HFFc6 (cell line): ENCODE results near the gene PTPN2. TPM values are rescaled to one million over a fixed set of nuclear protein-coding genes. Genes with fewer than 3 reads are reported as not detected.

Experiments used
- DNase-seq: peaks from one replicate; pipeline ENCODE4 v3.0.0-alpha.2; 2018
- H3K27ac Mint-ChIP-seq: 2 replicates; pipeline ENCODE4 v1.8.0; 2020; ENCODE audit warnings: mild to moderate bottlenecking, mixed read lengths
- H3K27me3 Mint-ChIP-seq: 2 replicates; pipeline ENCODE4 v1.8.0; 2021; ENCODE audit warnings: mild to moderate bottlenecking, moderate library complexity, mixed read lengths; ENCODE audit not compliant: insufficient read depth
- H3K36me3 Mint-ChIP-seq: 2 replicates; pipeline ENCODE4 v1.8.0; 2021; ENCODE audit warnings: low read depth, mixed read lengths
- H3K4me1 Mint-ChIP-seq: 2 replicates; pipeline ENCODE4 v1.8.0; 2020; ENCODE audit warnings: low read depth, mixed read lengths
- H3K4me3 Mint-ChIP-seq: 2 replicates; pipeline ENCODE4 v1.8.0; 2020; ENCODE audit warnings: mild to moderate bottlenecking, moderate library complexity, mixed read lengths
- H3K9me3 Mint-ChIP-seq: 2 replicates; pipeline ENCODE4 v1.8.0; 2020; ENCODE audit warnings: mild to moderate bottlenecking, mixed read lengths
- CTCF ChIP-seq: fragments of 200-600 bp; sonication (generic); IDR thresholded peaks from 2 replicates; pipeline ENCODE4 v1.5.0; 2021; ENCODE audit warnings: antibody characterized with exemption, mild to moderate bottlenecking
- total RNA-seq, 6 experiments: library from RNA; stranded (reverse); fragmentation: NEBNext Ultra II Directional; extraction: Animal tissue kit (Norgen Biotek cat#: 25700); gene quantifications; 2 replicates in 1 of 6; 3 replicates in 5 of 6; pipeline ENCODE4 v1.2.3, GENCODE V29; 2021

Gene PTPN2
- total RNA-seq, 6 experiments from 2014 or later, result 21.1 to 24.4 (median 23.2) TPM

- no peak overlapping the region for H3K4me3 Mint-ChIP-seq
- peaks cover 10% of the 10 kb centered on the region for H3K36me3 Mint-ChIP-seq
- no peaks in the 10 kb centered on the region for H3K9me3 Mint-ChIP-seq
- peaks cover 31% of the 10 kb centered on the region for H3K4me1 Mint-ChIP-seq
- TF ChIP-seq CTCF, result no peak
- H3K27me3 Mint-ChIP-seq, result no peaks in the 10 kb centered on the region; the same call in 1 of the 2 replicates
- DNase-seq, result no peak
- H3K27ac Mint-ChIP-seq, result no peak overlapping the region
Measured at GRCh38 chr18:12848405-12848804, 35.6 kb downstream of the PTPN2 start.

- Mint-ChIP-seq H3K4me1 (peaks cover 42% of the 10 kb centered on the region), H3K4me3 (no peak overlapping the region), H3K27ac (no peak overlapping the region), H3K9me3 (no peaks in the 10 kb centered on the region), H3K36me3 (peaks cover 14% of the 10 kb centered on the region), H3K27me3 (no peaks in the 10 kb centered on the region; the same call in 1 of the 2 replicates)
- TF ChIP-seq CTCF, result no peak
- DNase-seq, result no peak
Measured at GRCh38 chr18:12844391-12844790, 39.6 kb downstream of the PTPN2 start.

GRCh38 chr18:12843420-12844350, 40.4 kb downstream of the PTPN2 start:
- H3K27me3 Mint-ChIP-seq, result no peaks in the 10 kb centered on the region
- TF ChIP-seq CTCF, result no peak
- peaks cover 49% of the 10 kb centered on the region for H3K4me1 Mint-ChIP-seq

GRCh38 chr18:12842459-12843380, 41.3 kb downstream of the PTPN2 start:
- Mint-ChIP-seq H3K4me1 (peaks cover 59% of the 10 kb centered on the region), H3K9me3 (no peaks in the 10 kb centered on the region), H3K36me3 (peaks cover 14% of the 10 kb centered on the region), H3K27ac (no peak overlapping the region), H3K27me3 (no peaks in the 10 kb centered on the region), H3K4me3 (no peak overlapping the region)
- DNase-seq, result no peak
- no peak for TF ChIP-seq CTCF

More at GRCh38 chr18:12843420-12844350, 40.4 kb downstream of the PTPN2 start:
- Mint-ChIP-seq H3K36me3 (peaks cover 14% of the 10 kb centered on the region), H3K4me3 (no peak overlapping the region), H3K27ac (no peak overlapping the region), H3K9me3 (no peaks in the 10 kb centered on the region)
- DNase-seq, result no peak

- no peak for DNase-seq
- no peak overlapping the region for H3K4me3 Mint-ChIP-seq
- H3K27me3 Mint-ChIP-seq, result no peaks in the 10 kb centered on the region
- no peaks in the 10 kb centered on the region for H3K9me3 Mint-ChIP-seq
- H3K27ac Mint-ChIP-seq, result no peak overlapping the region
- peaks cover 70% of the 10 kb centered on the region for H3K4me1 Mint-ChIP-seq
- no peak for TF ChIP-seq CTCF
- peaks cover 14% of the 10 kb centered on the region for H3K36me3 Mint-ChIP-seq
Measured at GRCh38 chr18:12841070-12841469, 43.0 kb downstream of the PTPN2 start.
